Ishikawa (cell line): Measurements from ENCODE around the gene DAND5.
A peak's percentile ranks its signal among the peaks of the same experiment; 100 is the strongest.

Experiments used
- CEBPB ChIP-seq: IDR thresholded peaks from 2 replicates; pipeline ENCODE4 v1.6.1; 2012
- CREB1 ChIP-seq: IDR thresholded peaks from 2 replicates; pipeline ENCODE4 v1.6.1; 2012; ENCODE audit warnings: low read depth
- EGR1 ChIP-seq: IDR thresholded peaks from 2 replicates; pipeline ENCODE4 v1.6.1; 2012
- EP300 ChIP-seq: IDR thresholded peaks from 2 replicates; pipeline ENCODE4 v1.6.1; 2012; ENCODE audit warnings: borderline replicate concordance
- FOXM1 ChIP-seq: IDR thresholded peaks from 2 replicates; pipeline ENCODE4 v1.6.1; 2012; ENCODE audit warnings: low read depth, borderline replicate concordance
- NFIC ChIP-seq: IDR thresholded peaks from 2 replicates; pipeline ENCODE4 v1.6.1; 2012
- RAD21 ChIP-seq: IDR thresholded peaks from 2 replicates; pipeline ENCODE4 v1.6.1; 2012; ENCODE audit warnings: low read depth
- TAF1 ChIP-seq: IDR thresholded peaks from 2 replicates; pipeline ENCODE4 v1.6.1; 2012; ENCODE audit warnings: low read depth, mild to moderate bottlenecking
- TCF12 ChIP-seq: IDR thresholded peaks from 2 replicates; pipeline ENCODE4 v1.6.1; 2012; ENCODE audit warnings: low read depth
- TEAD4 ChIP-seq: IDR thresholded peaks from 2 replicates; pipeline ENCODE4 v1.6.1; 2012
- YY1 ChIP-seq: IDR thresholded peaks from 2 replicates; pipeline ENCODE4 v1.6.1; 2012; ENCODE audit warnings: low read depth
- ZBTB7A ChIP-seq: IDR thresholded peaks from 2 replicates; pipeline ENCODE4 v1.6.1; 2012; ENCODE audit warnings: low read depth
- TF ChIP-seq, protein P1 (sequence below): IDR thresholded peaks from 2 replicates; pipeline ENCODE4 v1.6.1; 2012; ENCODE audit warnings: low read depth, mild to moderate bottlenecking
- TF ChIP-seq, protein P2 (sequence below): IDR thresholded peaks from 2 replicates; pipeline ENCODE4 v1.6.1; 2012
- TF ChIP-seq, protein P3 (sequence below): IDR thresholded peaks from 2 replicates; pipeline ENCODE4 v1.6.1; 2012

Gene DAND5

DNA sequence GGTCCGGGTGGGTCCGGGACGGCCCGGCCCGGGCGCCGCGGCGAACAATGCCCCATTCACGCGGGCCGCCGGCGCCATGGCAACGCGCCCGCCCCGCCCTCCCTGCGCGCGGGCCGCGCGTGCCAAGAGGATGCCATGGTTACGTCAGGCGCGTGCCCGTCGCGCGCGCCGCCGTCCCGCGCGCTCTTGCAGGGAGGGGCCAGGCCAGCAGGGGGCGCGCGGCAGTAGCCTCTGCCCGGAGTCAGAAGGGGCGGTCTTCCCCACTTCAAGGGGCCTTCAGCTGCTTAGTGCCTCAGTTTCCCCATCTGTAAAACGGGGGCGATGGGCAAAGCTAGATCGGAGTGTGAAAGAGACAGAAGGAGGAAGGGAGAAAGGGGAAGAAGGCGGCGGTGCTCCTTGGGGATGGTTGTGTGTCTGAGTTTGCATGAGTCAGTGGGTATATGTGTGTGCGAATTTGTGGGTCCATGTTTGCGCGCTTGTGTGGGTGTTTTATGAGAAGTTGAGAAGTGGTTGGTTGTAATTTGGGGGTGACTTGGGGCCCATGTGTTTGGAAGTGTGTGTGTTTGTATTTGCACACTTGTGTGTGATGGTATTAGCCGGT lies 14.3 kb downstream of the DAND5 start:
- no peak for TF ChIP-seq CREB1
- TF ChIP-seq, protein P1, sequence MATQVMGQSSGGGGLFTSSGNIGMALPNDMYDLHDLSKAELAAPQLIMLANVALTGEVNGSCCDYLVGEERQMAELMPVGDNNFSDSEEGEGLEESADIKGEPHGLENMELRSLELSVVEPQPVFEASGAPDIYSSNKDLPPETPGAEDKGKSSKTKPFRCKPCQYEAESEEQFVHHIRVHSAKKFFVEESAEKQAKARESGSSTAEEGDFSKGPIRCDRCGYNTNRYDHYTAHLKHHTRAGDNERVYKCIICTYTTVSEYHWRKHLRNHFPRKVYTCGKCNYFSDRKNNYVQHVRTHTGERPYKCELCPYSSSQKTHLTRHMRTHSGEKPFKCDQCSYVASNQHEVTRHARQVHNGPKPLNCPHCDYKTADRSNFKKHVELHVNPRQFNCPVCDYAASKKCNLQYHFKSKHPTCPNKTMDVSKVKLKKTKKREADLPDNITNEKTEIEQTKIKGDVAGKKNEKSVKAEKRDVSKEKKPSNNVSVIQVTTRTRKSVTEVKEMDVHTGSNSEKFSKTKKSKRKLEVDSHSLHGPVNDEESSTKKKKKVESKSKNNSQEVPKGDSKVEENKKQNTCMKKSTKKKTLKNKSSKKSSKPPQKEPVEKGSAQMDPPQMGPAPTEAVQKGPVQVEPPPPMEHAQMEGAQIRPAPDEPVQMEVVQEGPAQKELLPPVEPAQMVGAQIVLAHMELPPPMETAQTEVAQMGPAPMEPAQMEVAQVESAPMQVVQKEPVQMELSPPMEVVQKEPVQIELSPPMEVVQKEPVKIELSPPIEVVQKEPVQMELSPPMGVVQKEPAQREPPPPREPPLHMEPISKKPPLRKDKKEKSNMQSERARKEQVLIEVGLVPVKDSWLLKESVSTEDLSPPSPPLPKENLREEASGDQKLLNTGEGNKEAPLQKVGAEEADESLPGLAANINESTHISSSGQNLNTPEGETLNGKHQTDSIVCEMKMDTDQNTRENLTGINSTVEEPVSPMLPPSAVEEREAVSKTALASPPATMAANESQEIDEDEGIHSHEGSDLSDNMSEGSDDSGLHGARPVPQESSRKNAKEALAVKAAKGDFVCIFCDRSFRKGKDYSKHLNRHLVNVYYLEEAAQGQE = no peak
- TF ChIP-seq, protein P2, sequence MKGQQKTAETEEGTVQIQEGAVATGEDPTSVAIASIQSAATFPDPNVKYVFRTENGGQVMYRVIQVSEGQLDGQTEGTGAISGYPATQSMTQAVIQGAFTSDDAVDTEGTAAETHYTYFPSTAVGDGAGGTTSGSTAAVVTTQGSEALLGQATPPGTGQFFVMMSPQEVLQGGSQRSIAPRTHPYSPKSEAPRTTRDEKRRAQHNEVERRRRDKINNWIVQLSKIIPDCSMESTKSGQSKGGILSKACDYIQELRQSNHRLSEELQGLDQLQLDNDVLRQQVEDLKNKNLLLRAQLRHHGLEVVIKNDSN = peak; percentile 24; the same call in 1 of the 2 replicates
- peak; percentile 50 for TF ChIP-seq TEAD4
- TF ChIP-seq, protein P3, sequence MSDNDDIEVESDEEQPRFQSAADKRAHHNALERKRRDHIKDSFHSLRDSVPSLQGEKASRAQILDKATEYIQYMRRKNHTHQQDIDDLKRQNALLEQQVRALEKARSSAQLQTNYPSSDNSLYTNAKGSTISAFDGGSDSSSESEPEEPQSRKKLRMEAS = peak; percentile 31; the same call in 1 of the 2 replicates
- peak; percentile 85 for TF ChIP-seq RAD21
- no peak for TF ChIP-seq CEBPB
- TF ChIP-seq EP300 = no peak
- peak; percentile 62; the same call in 1 of the 2 replicates for TF ChIP-seq NFIC
- no peak for TF ChIP-seq YY1
- TF ChIP-seq EGR1 = no peak
- TF ChIP-seq TCF12 = peak; percentile 38; the same call in 1 of the 2 replicates
- TF ChIP-seq ZBTB7A = no peak

DNA sequence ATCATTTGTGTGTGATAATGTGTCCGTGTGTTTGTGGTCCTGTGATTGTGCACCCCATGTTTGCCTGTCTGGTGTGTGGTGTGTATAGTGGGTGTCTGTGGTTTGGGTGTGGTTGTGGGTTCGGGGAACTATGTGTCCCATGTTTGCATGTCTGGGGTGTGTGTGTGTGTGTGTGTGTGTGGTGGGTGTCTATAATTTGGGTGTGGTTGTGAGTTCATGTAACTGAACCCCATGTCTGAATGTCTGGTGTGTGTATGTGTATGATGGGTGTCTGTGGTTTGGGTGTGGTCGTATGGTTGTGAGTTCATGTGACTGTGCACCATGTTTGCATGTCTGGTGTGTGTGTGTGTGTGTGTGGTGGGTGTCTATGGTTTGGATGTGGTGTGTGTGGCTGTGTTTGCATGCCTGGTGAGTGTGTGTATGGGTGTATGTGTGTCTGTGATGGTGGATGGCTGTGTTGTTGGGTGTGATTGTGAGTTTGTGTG lies 14.8 kb downstream of the DAND5 start:
- TF ChIP-seq, protein P3 = no peak
- TF ChIP-seq TCF12 (no peak), RAD21 (no peak), CEBPB (no peak), TAF1 (no peak), FOXM1 (no peak), NFIC (no peak), TEAD4 (no peak), CREB1 (no peak), YY1 (no peak), EP300 (no peak), ZBTB7A (no peak), EGR1 (no peak)
- TF ChIP-seq, protein P2 = no peak
- TF ChIP-seq, protein P1 = no peak

DNA sequence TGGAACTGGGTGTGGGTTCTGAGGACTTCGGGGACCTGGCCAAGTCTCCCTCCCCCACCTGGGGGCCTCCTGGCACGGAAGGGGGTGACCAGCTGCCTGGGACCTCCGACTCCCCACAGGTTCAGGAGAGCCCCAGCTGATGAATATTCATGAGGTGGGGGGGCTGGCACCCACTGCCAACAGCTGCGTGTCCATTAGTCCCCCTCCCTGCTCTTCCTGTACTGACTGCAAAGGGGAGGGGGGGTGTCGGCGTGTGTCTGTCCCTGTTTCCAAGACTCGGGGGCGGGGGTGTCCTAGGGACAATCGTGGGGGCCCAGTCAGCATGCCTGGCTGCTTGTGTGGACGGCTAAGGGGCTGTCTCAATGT lies 15.3 kb downstream of the DAND5 start:
- TF ChIP-seq, protein P1 = no peak
- TF ChIP-seq TCF12 = no peak
- no peak for TF ChIP-seq CREB1
- TF ChIP-seq, protein P3 = no peak
- no peak for TF ChIP-seq NFIC
- no peak for TF ChIP-seq FOXM1
- no peak for TF ChIP-seq RAD21
- TF ChIP-seq EGR1 = no peak
- TF ChIP-seq, protein P2 = no peak
- no peak for TF ChIP-seq ZBTB7A
- TF ChIP-seq EP300 = no peak
- TF ChIP-seq TEAD4 = no peak
- TF ChIP-seq CEBPB = no peak
- no peak for TF ChIP-seq TAF1
- TF ChIP-seq YY1 = no peak
